DND-41 (cell line): ENCODE results near the gene ORM1.
A peak's percentile ranks its signal among the peaks of the same experiment; 100 is the strongest.

Source experiments
- ATAC-seq: fragments of 200-7000 bp; cut with Tn5 transposase; 3 replicates; pipeline ENCODE4 v1.9.1; 2021; ENCODE audit warnings: low read depth; ENCODE audit not compliant: insufficient read depth
- DNase-seq: peaks from one replicate; pipeline ENCODE4 v3.0.0-alpha.2; 2020
- H2AFZ ChIP-seq: 2 replicates; pipeline ENCODE4 v1.6.0; 2012; ENCODE audit warnings: low read depth, low read length
- H3K27ac ChIP-seq: 2 replicates; pipeline ENCODE4 v1.5.1; 2012; ENCODE audit warnings: low read length, inconsistent platforms
- H3K27me3 ChIP-seq: fragments of 200-600 bp; sonication (generic); 2 replicates; pipeline ENCODE4 v1.6.0; 2012; ENCODE audit warnings: low read length, mild to moderate bottlenecking, inconsistent platforms; ENCODE audit not compliant: insufficient read depth, poor library complexity
- H3K36me3 ChIP-seq: 2 replicates; pipeline ENCODE4 v1.5.1; 2012; ENCODE audit warnings: low read length, inconsistent platforms; ENCODE audit not compliant: insufficient read depth
- H3K4me1 ChIP-seq: 2 replicates; pipeline ENCODE4 v1.5.1; 2012; ENCODE audit warnings: mild to moderate bottlenecking, low read length; ENCODE audit not compliant: insufficient read depth
- H3K4me2 ChIP-seq: 2 replicates; pipeline ENCODE4 v1.6.0; 2012; ENCODE audit warnings: mild to moderate bottlenecking, moderate library complexity, low read length, inconsistent platforms; ENCODE audit not compliant: insufficient read depth
- H3K4me3 ChIP-seq, 2 experiments: fragments of 200-600 bp in 1 of 2; shearing (Covaris generic) in 1 of 2; 2 replicates each; pipeline ENCODE4 v1.5.1; 2012 to 2016; ENCODE audit warnings: inconsistent platforms in 2 of 2, low read length in 2 of 2, mild to moderate bottlenecking in 2 of 2, low read depth in 1 of 2, moderate library complexity in 1 of 2
- H3K79me2 ChIP-seq: 2 replicates; pipeline ENCODE4 v1.6.0; 2012; ENCODE audit warnings: low read length, inconsistent platforms; ENCODE audit not compliant: insufficient read depth
- H3K9ac ChIP-seq: 2 replicates; pipeline ENCODE4 v1.6.0; 2012; ENCODE audit warnings: low read depth, mild to moderate bottlenecking, inconsistent platforms, low read length, moderate library complexity
- H3K9me3 ChIP-seq: 2 replicates; pipeline ENCODE4 v1.5.1; 2012; ENCODE audit warnings: low read length, moderate library complexity, mild to moderate bottlenecking, inconsistent platforms; ENCODE audit not compliant: insufficient read depth, severe bottlenecking
- H4K20me1 ChIP-seq: 2 replicates; pipeline ENCODE4 v1.6.0; 2012; ENCODE audit warnings: low read length; ENCODE audit not compliant: insufficient read depth
- EZH2 ChIP-seq: IDR thresholded peaks from 3 replicates; pipeline ENCODE4 v1.6.1; 2012; ENCODE audit warnings: borderline replicate concordance, low read depth, mild to moderate bottlenecking, moderate library complexity, low read length, inconsistent platforms; ENCODE audit not compliant: severe bottlenecking
- TF ChIP-seq, protein P1 (sequence below): IDR thresholded peaks from 2 replicates; pipeline ENCODE4 v1.5.1; 2012; ENCODE audit warnings: borderline replicate concordance, low read length, moderate library complexity, mild to moderate bottlenecking; ENCODE audit not compliant: poor library complexity, severe bottlenecking; ENCODE audit errors: extremely low read depth

ORM1 gene

DNA sequence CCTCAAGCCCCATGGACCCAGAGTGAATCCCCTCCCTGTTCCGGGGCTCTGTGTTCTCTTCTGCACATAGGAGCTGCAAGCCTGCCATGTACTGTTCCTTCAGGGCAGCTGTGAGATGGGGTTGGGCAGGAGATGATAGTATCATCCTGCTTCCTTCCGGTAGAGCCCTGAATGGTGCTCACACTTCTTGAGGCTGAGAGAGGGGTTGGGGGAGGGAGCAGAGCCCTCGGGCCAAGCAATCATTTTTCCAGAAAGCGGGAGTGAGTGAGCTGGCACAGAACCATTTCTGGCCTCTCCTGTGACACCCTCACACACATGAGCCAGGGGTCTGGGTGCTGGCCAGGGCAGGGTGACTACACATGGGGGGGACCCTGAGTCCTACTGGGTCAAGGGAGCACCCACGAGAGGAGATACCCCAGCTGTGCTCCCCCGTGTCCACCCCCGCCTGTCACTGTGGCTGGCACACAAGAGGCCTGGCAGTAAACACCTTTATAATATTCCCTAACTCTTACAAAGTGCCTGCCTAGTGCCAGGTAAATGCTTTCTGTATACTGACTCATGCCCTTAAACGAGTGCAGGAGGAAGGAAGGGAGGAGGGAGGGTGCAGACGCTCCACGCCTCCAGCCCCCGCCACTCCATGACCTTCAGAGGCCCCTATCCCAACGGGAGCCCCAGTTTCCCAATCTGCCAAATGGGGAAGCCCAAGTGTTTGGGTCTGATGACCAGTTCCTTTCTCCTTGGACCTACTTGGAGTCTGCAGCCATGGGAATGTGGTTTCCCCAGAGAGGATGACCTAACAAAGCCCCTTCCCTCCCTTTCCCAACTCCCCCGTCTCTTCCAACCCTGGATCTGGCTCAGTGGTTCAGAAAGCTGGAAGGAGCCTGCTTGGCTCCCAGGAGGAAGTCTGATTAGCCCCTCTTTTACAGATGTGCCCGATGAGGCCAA, 49.3 kb downstream of the ORM1 start:
- peak overlapping the region; percentile 73 for H3K4me2 ChIP-seq

DNA sequence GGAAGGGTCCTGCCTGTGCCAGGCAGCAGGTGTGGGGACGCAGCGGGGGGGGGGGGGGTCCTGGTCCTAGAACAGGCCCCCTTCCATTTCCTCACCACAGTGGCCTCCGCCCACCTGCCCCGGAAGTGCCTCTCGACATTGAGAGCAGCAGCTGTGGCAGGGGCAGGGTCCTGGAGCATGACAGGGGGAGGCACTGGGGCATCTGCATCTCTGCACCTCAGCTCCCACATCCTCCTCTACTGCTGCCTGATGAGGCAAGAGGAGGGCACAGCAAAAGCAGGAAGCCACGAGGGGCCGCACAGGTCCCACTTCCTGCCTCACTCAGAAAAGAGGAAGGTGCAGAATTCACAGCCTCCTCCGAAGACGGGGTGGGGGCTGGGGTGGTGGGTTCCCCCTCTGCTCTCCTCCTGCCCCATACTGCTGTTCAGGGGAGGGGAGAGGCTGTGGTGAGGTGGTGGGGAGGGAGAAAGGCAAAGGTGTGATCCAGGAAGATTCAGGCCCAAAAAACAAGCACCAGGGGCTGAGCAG, 50.1 kb downstream of the ORM1 start:
- H3K4me3 ChIP-seq, result peak overlapping the region in 1 of 2 experiments; percentile 51; a peak in 2 of 4 replicates
- peak; percentile 89 for ATAC-seq
- peaks cover 80% of the 10 kb centered on the region for H3K36me3 ChIP-seq
- TF ChIP-seq, protein P1, sequence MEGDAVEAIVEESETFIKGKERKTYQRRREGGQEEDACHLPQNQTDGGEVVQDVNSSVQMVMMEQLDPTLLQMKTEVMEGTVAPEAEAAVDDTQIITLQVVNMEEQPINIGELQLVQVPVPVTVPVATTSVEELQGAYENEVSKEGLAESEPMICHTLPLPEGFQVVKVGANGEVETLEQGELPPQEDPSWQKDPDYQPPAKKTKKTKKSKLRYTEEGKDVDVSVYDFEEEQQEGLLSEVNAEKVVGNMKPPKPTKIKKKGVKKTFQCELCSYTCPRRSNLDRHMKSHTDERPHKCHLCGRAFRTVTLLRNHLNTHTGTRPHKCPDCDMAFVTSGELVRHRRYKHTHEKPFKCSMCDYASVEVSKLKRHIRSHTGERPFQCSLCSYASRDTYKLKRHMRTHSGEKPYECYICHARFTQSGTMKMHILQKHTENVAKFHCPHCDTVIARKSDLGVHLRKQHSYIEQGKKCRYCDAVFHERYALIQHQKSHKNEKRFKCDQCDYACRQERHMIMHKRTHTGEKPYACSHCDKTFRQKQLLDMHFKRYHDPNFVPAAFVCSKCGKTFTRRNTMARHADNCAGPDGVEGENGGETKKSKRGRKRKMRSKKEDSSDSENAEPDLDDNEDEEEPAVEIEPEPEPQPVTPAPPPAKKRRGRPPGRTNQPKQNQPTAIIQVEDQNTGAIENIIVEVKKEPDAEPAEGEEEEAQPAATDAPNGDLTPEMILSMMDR, result peak; percentile 50
- TF ChIP-seq EZH2, result no peak
- peak overlapping the region; percentile 58; the same call in 1 of the 2 replicates for H2AFZ ChIP-seq
- H3K9ac ChIP-seq, result peak overlapping the region; percentile 66
- H3K27me3 ChIP-seq, result no peaks in the 10 kb centered on the region
- H3K4me1 ChIP-seq, result peaks cover 61% of the 10 kb centered on the region
- no peaks in the 10 kb centered on the region for H3K9me3 ChIP-seq
- DNase-seq, result peak; percentile 98
- H3K27ac ChIP-seq, result peak overlapping the region; percentile 99
- H4K20me1 ChIP-seq, result peaks cover 2% of the 10 kb centered on the region; the same call in 1 of the 2 replicates
- peak overlapping the region; percentile 73 for H3K4me2 ChIP-seq
- peaks cover 53% of the 10 kb centered on the region for H3K79me2 ChIP-seq

More for the DNA sequence above, 49.3 kb downstream of the ORM1 start:
- TF ChIP-seq EZH2, result no peak
- TF ChIP-seq, protein P1, result no peak
- Histone ChIP-seq H3K4me1 (peaks cover 57% of the 10 kb centered on the region), H2AFZ (peak overlapping the region; percentile 57), H3K36me3 (peaks cover 80% of the 10 kb centered on the region), H4K20me1 (peaks cover 3% of the 10 kb centered on the region; the same call in 1 of the 2 replicates), H3K27me3 (no peaks in the 10 kb centered on the region), H3K79me2 (peaks cover 46% of the 10 kb centered on the region), H3K4me3 (peak overlapping the region in 1 of 2 experiments; percentile 51; a peak in 2 of 4 replicates), H3K9me3 (no peaks in the 10 kb centered on the region), H3K9ac (peak overlapping the region; percentile 66), H3K27ac (peak overlapping the region; percentile 99)
- ATAC-seq (peak; percentile 77), DNase-seq (peak; percentile 86)

DNA sequence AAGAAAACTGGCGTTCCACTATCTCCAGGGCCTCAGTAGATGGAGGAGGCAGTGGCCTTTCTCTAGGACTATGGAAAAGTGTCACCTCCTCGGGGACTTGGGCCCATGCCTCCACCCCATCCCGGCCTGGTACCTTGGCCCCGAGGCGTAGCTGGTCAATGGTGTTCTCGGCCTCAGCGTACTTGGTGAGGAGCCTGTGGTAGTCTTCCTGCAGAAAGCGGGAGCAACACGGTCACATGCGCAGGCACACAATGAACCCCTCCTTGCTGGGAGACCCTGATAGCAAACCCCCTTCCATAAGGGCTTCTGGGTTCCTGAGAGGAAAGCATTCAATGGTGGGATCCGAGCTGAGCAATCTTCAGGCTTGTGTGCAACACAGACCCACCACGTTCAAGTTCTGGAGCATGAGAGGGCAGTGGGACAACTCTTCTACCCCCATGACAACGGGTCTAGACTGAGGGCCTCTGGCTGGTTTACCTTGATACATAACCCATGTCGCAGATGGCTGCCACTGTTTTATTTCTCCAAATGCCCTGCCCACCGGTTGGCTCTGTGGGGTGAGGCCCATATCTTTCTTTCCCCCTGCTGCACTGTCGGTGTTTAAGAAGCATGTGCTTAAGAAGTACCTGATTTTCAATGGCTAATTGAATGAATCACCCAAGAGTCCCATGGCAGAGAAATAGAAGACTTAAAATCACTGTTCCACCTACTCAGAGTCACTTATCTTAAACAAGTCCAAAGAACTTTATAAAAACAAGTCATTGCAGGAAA, 51.2 kb downstream of the ORM1 start:
- Histone ChIP-seq H3K9me3 (no peaks in the 10 kb centered on the region), H3K4me1 (peaks cover 67% of the 10 kb centered on the region), H2AFZ (no peak overlapping the region), H3K9ac (peak overlapping the region; percentile 53), H3K27ac (peak overlapping the region; percentile 96), H3K4me2 (peak overlapping the region; percentile 50; the same call in 1 of the 2 replicates), H3K27me3 (no peaks in the 10 kb centered on the region), H3K36me3 (peaks cover 81% of the 10 kb centered on the region), H3K4me3 (no peak overlapping the region; a peak in 1 of 4 replicates), H4K20me1 (peaks cover 6% of the 10 kb centered on the region), H3K79me2 (peaks cover 63% of the 10 kb centered on the region)
- DNase-seq (no peak), ATAC-seq (no peak)
- TF ChIP-seq, protein P1, result no peak
- TF ChIP-seq EZH2, result no peak
